SK-N-MC (cell line): ENCODE measurements around the gene VWA5B2.

Experiments
- EZH2 ChIP-seq: fragments of 200-600 bp; sonication (generic); IDR thresholded peaks from one replicate; pipeline ENCODE4 v1.6.1; 2017; ENCODE audit warnings: antibody characterized with exemption
- FOXP2 ChIP-seq: optimal IDR thresholded peaks from 2 replicates; pipeline ENCODE3; 2011; ENCODE audit warnings: mild to moderate bottlenecking, moderate library complexity; ENCODE audit not compliant: insufficient read depth; ENCODE audit errors: extremely low read length, control extremely low read depth
- POLR2AphosphoS5 ChIP-seq: IDR thresholded peaks from 2 replicates; pipeline ENCODE4 v1.6.1; 2012; ENCODE audit warnings: mild to moderate bottlenecking, low read depth, low read length, borderline replicate concordance

- TF ChIP-seq EZH2 (peak; percentile 87), POLR2AphosphoS5 (no peak), FOXP2 (no peak)
Observed at GRCh38 chr3:184260724-184261269, 31.4 kb downstream of the VWA5B2 start.
